GM12878 (cell line): ENCODE data around the gene TUBA3C. TPM values are rescaled to one million over a fixed set of nuclear protein-coding genes. Genes with fewer than 3 reads are reported as not detected.

ENCODE experiments used
- ATAC-seq: fragments of 200-7000 bp; cut with Tn5 transposase; 3 replicates; pipeline ENCODE4 v1.9.1; 2020; ENCODE audit warnings: mild to moderate bottlenecking, moderate library complexity
- BruUV-seq: library from RNA; stranded (reverse); fragments of 400-500 nt; replicated peaks from 2 replicates; lab custom pipeline; 2021; lab: Mats Ljungman, UMichigan
- CTCF ChIA-PET: fragments of 300-600 bp; sonication (Branson Sonifier 250); formaldehyde crosslinking; extraction: SDS; loops from one replicate; lab custom pipeline; 2021; ENCODE audit warnings: inconsistent platforms; lab: Yijun Ruan, JAX
- POLR2A ChIA-PET: fragments of 350-600 bp; formaldehyde crosslinking; extraction: SDS; loops from one replicate; lab custom pipeline; 2021; ENCODE audit warnings: inconsistent platforms; lab: Charles Lee
- RAD21 ChIA-PET: fragments of 300-600 bp; sonication (Branson Sonifier 250); formaldehyde crosslinking; loops from one replicate; lab custom pipeline; 2023; ENCODE audit warnings: antibody characterized with exemption; ENCODE audit not compliant: unreplicated experiment; lab: Charles Lee
- SMC1A ChIA-PET: fragments of 300-600 bp; sonication (Branson Sonifier 250); formaldehyde crosslinking; loops from one replicate; lab custom pipeline; 2023; ENCODE audit not compliant: unreplicated experiment, uncharacterized antibody; lab: Charles Lee
- DNase-seq: peaks from one replicate; pipeline ENCODE4 v3.0.0-alpha.2; 2011; ENCODE audit warnings: low read depth, low spot score
- FAIRE-seq: peaks from 3 replicates; lab custom pipeline; 2011; peaks lifted over from hg19 to GRCh38; lab: Jason Lieb, UNC
- H2AFZ ChIP-seq: 2 replicates; pipeline ENCODE4 v1.6.0; 2011; ENCODE audit warnings: low read depth, low read length, control low read depth; ENCODE audit not compliant: control insufficient read depth
- H3K27ac ChIP-seq: 2 replicates; pipeline ENCODE4 v1.5.1; 2011; ENCODE audit warnings: control low read depth; ENCODE audit not compliant: control insufficient read depth, insufficient read depth
- H3K27me3 ChIP-seq, 2 experiments: replicated peaks in 1 of 2; 2 replicates each; pipeline versions ENCODE4 v1.6.0 to v1.6.1; 2011; ENCODE audit warnings: low read length in 1 of 2; ENCODE audit not compliant: control insufficient read depth in 2 of 2, insufficient read depth in 2 of 2
- H3K36me3 ChIP-seq, 2 experiments: 2 replicates each; pipeline ENCODE4 v1.5.1; 2011; ENCODE audit warnings: low read length in 1 of 2; ENCODE audit not compliant: control insufficient read depth in 2 of 2, insufficient read depth in 2 of 2
- H3K4me1 ChIP-seq: 2 replicates; pipeline ENCODE4 v1.6.1; 2011; ENCODE audit warnings: mild to moderate bottlenecking, low read length, moderate library complexity, mixed read lengths; ENCODE audit not compliant: control insufficient read depth, insufficient read depth
- H3K4me2 ChIP-seq: 2 replicates; pipeline ENCODE4 v1.6.0; 2011; ENCODE audit warnings: control low read depth; ENCODE audit not compliant: control insufficient read depth, insufficient read depth
- H3K4me3 ChIP-seq: fragments of 200-600 bp; sonication (generic); 2 replicates; pipeline ENCODE4 v1.5.1; 2016
- H3K79me2 ChIP-seq: 2 replicates; pipeline ENCODE4 v1.6.0; 2011; ENCODE audit warnings: low read length; ENCODE audit not compliant: control insufficient read depth, insufficient read depth
- H3K9ac ChIP-seq: 2 replicates; pipeline ENCODE4 v1.8.0; 2011; ENCODE audit warnings: low read length, control low read depth, mixed read lengths; ENCODE audit not compliant: control insufficient read depth, insufficient read depth
- H3K9me3 ChIP-seq: replicated peaks from 3 replicates; pipeline ENCODE4 v1.5.1; 2011; ENCODE audit warnings: mild to moderate bottlenecking, low read length; ENCODE audit not compliant: control insufficient read depth, insufficient read depth
- H4K20me1 ChIP-seq: 2 replicates; pipeline ENCODE4 v1.6.0; 2011; ENCODE audit not compliant: control insufficient read depth, insufficient read depth
- BRCA1 ChIP-seq: IDR thresholded peaks from 2 replicates; pipeline ENCODE4 v1.6.1; 2011; ENCODE audit warnings: low read depth, low read length, improper control_type of control experiment
- CBFB ChIP-seq: IDR thresholded peaks from 2 replicates; pipeline ENCODE4 v1.6.1; 2016; ENCODE audit warnings: antibody characterized with exemption, low read depth
- CHD2 ChIP-seq: IDR thresholded peaks from 2 replicates; pipeline ENCODE4 v1.6.1; 2011; ENCODE audit warnings: low read depth, low read length, improper control_type of control experiment, borderline replicate concordance
- HSF1 ChIP-seq: fragments of 150-350 bp; IDR thresholded peaks from 2 replicates; pipeline ENCODE4 v1.6.1; 2014; ENCODE audit warnings: mild to moderate bottlenecking, low read depth, low read length
- IKZF2 ChIP-seq, 2 experiments: fragments of 450-650 bp; IDR thresholded peaks; 2 replicates each; pipeline ENCODE4 v1.6.1; 2017; ENCODE audit warnings: mild to moderate bottlenecking in 2 of 2, moderate library complexity in 2 of 2
- MYC ChIP-seq: IDR thresholded peaks from 2 replicates; pipeline ENCODE4 v1.6.1; 2011; ENCODE audit warnings: mild to moderate bottlenecking, low read length, moderate library complexity, inconsistent platforms; ENCODE audit not compliant: insufficient read depth, insufficient replicate concordance, insufficient read length, severe bottlenecking
- NFYB ChIP-seq: IDR thresholded peaks from 2 replicates; pipeline ENCODE4 v1.6.1; 2011; ENCODE audit warnings: low read depth, mild to moderate bottlenecking, low read length, improper control_type of control experiment, moderate library complexity; ENCODE audit not compliant: insufficient read depth
- RELA ChIP-seq: fragments of 450-650 bp; IDR thresholded peaks from 2 replicates; pipeline ENCODE4 v1.8.0; 2014; ENCODE audit warnings: borderline replicate concordance; ENCODE audit not compliant: partially characterized antibody
- SP1 ChIP-seq: IDR thresholded peaks from one replicate; pipeline ENCODE4 v1.6.1; 2011; ENCODE audit warnings: low read depth, low read length
- SREBF2 ChIP-seq: IDR thresholded peaks from 2 replicates; pipeline ENCODE4 v1.6.1; 2012; ENCODE audit warnings: mild to moderate bottlenecking, low read length
- SUPT20H ChIP-seq: IDR thresholded peaks from 2 replicates; pipeline ENCODE4 v1.6.1; 2011; ENCODE audit warnings: low read depth, mild to moderate bottlenecking, low read length, moderate library complexity, borderline replicate concordance; ENCODE audit not compliant: control insufficient read depth
- ZNF207 ChIP-seq: fragments of 450-650 bp; IDR thresholded peaks from 2 replicates; pipeline ENCODE4 v1.6.1; 2014; ENCODE audit warnings: antibody characterized with exemption, mild to moderate bottlenecking, borderline replicate concordance
- whole genome bisulfite sequencing: methylation state at CpG from one replicate; pipeline ENCODE4 v1.1.6; 2016; ENCODE audit warnings: low lambda C conversion rate; ENCODE audit not compliant: insufficient replicate concordance, insufficient coverage; ENCODE audit errors: missing lambda C conversion rate; 5-methylcytosine and 5-hydroxymethylcytosine counted together
- in situ Hi-C: fragments of 300-500 bp; cut with MboI; formaldehyde crosslinking; loops from 9 replicates; pipeline ENCODE4 v1.14.3; 2018; ENCODE audit warnings: mixed read lengths
- intact Hi-C: fragments of 100-400 bp; cut with micrococcal nuclease; formaldehyde crosslinking; loops from one replicate; pipeline ENCODE4 v1.14.2; 2022; ENCODE audit not compliant: unreplicated experiment
- polyA plus RNA-seq, 11 experiments: library from polyadenylated mRNA; depleted of rRNA in 4 of 11; unstranded in 6 of 11; stranded (reverse) in 5 of 11; fragments of >200 nt; fragmentation: Nextera tagmentation in 4 of 11; fragmentation: Illumina TruSeq in 1 of 11; extraction: Ambion mirVana in 4 of 11; extraction: Trizol in 1 of 11; gene quantifications; 1 replicate in 1 of 11; 2 replicates in 10 of 11; pipeline versions ENCODE4 v1.2.1 to v1.2.3, GENCODE V29; 2011 to 2016; ENCODE audit warnings: inconsistent platforms in 2 of 11, missing spikeins in 2 of 11, low read depth in 1 of 11
- total RNA-seq, 4 experiments: library from RNA; depleted of rRNA in 3 of 4; stranded (reverse); fragments of >200 nt in 3 of 4; fragmentation: Illumina TruSeq in 1 of 4; extraction: Trizol in 1 of 4; gene quantifications; 2 replicates each; pipeline versions ENCODE4 v1.2.1 to v1.2.3, GENCODE V29; 2013 to 2021

The TUBA3C gene
- total and polyA plus RNA-seq, 10 of the 15 experiments (the other 5 are each of a cell fraction or from before 2014, with no cell fraction given) = 0.04 to 4.5 (median 0.31) TPM; not detected in 5

GRCh38 chr13:19182536-19182935 lies 912 bp upstream of the TUBA3C start:
- 38% methylated on average over 11 of the region's 16 CpGs for WGBS
- CTCF ChIA-PET = no interaction called here
- ATAC-seq = no peak
- FAIRE-seq = no peak
- in situ Hi-C loops = no loop called here
- Histone ChIP-seq H4K20me1 (no peaks in the 10 kb centered on the region), H2AFZ (no peak overlapping the region), H3K4me2 (no peak overlapping the region), H3K27me3 (no peaks in the 10 kb centered on the region), H3K79me2 (no peaks in the 10 kb centered on the region), H3K9me3 (no peaks in the 10 kb centered on the region; the same call in 2 of the 3 replicates), H3K9ac (no peak overlapping the region), H3K4me1 (no peaks in the 10 kb centered on the region), H3K36me3 (no peaks in the 10 kb centered on the region), H3K4me3 (no peak overlapping the region), H3K27ac (no peak overlapping the region)
- SMC1A ChIA-PET = no interaction called here
- no TSS peak for BruUV-seq
- RAD21 ChIA-PET = no interaction called here
- intact Hi-C loops = no loop called here
- no peak for TF ChIP-seq ZNF207
- no peak for TF ChIP-seq RELA
- no peak for TF ChIP-seq SP1
- no peak for TF ChIP-seq IKZF2 (IDR thresholded peaks at IDR 0.05)
- no peak for TF ChIP-seq NFYB
- no peak for TF ChIP-seq SUPT20H
- TF ChIP-seq MYC = no peak
- no peak for TF ChIP-seq CBFB
- TF ChIP-seq CHD2 = no peak
- no peak for TF ChIP-seq BRCA1
- no peak for TF ChIP-seq SREBF2
- TF ChIP-seq HSF1 = no peak
- POLR2A ChIA-PET = interaction anchor here (1.1 kb wide), 1 partner anchor 76 kb away, joined by 3 read pairs; no protein-coding TSS in a partner anchor
- DNase-seq = no peak
